ENCODE data around the gene MATK.

Gene MATK, protein sequence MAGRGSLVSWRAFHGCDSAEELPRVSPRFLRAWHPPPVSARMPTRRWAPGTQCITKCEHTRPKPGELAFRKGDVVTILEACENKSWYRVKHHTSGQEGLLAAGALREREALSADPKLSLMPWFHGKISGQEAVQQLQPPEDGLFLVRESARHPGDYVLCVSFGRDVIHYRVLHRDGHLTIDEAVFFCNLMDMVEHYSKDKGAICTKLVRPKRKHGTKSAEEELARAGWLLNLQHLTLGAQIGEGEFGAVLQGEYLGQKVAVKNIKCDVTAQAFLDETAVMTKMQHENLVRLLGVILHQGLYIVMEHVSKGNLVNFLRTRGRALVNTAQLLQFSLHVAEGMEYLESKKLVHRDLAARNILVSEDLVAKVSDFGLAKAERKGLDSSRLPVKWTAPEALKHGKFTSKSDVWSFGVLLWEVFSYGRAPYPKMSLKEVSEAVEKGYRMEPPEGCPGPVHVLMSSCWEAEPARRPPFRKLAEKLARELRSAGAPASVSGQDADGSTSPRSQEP

GRCh38 chr19:3785938-3786824 lies at the start of gene MATK:
Gene MATK, minus strand, starts transcription at chr19:3786381. Its CDS starts 1,246 bp downstream, at chr19:3785135.
- peak; percentile 76 for DNase-seq (ENCODE audit: low spot score)
- in situ Hi-C loops (cut with MboI; ENCODE audit: low pct_unique_long_range_greater_than_20kb, low sequenced_read_pairs, unreplicated experiment) = no loop called here
- no peak for TF ChIP-seq CTCF (IDR thresholded peaks at IDR 0.05; ENCODE audit: extremely low read depth, insufficient read depth, missing control alignments)

- in situ Hi-C loops (cut with MboI; ENCODE audit: low pct_unique_long_range_greater_than_20kb, low sequenced_read_pairs, unreplicated experiment) = no loop called here
- DNase-seq (ENCODE audit: low spot score) = no peak
- no peak for TF ChIP-seq CTCF (IDR thresholded peaks at IDR 0.05; ENCODE audit: extremely low read depth, insufficient read depth, missing control alignments)
These were observed 48.9 kb upstream of the MATK start for GRCh38 chr19:3835055-3835435.

- DNase-seq (ENCODE audit: low spot score) = no peak
- no peak for TF ChIP-seq CTCF (IDR thresholded peaks at IDR 0.05; ENCODE audit: extremely low read depth, insufficient read depth, missing control alignments)
- in situ Hi-C loops (cut with MboI; ENCODE audit: low pct_unique_long_range_greater_than_20kb, low sequenced_read_pairs, unreplicated experiment) = no loop called here
These were observed 48.3 kb upstream of the MATK start for GRCh38 chr19:3834349-3835054.

DNA sequence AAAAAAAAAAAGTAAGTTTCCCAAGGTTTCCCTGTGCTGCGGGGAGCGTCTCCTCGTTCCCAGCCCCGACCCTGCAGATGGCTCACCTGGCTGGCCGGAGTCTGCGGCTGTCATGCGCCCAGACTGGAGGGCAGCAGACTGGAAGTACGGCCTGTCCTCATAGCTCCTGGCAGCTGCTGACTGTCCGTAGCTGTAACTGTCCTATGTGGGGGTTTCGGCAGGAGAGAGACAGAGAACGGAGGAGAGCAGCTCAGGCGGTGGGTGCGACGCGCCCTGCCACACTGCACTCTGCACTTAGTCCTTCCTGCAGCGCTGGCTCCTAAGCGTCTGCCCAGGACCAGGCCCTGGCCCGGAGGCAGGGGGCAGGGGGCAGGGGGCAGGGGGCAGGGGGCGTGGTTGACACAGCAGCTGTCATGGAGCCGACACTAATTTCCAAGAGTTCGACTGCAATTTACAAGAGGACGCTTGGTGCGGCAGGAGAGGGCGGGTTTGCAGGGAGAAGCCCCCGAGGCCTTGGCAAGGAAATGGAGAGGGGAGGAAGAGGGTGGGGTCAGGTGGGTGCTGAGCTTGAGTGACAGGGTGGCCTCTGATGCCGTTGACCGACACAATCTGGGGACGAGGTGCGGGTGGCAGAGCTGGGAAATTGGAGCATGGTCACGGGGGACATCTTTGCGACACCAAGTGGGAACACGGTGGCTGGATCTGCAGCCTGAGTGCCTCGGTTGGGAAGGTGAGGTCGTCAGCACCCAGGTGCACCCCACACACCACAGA lies 47.6 kb upstream of the MATK start:
- in situ Hi-C loops (cut with MboI; ENCODE audit: low pct_unique_long_range_greater_than_20kb, low sequenced_read_pairs, unreplicated experiment) = no loop called here
- no peak for TF ChIP-seq CTCF (IDR thresholded peaks at IDR 0.05; ENCODE audit: extremely low read depth, insufficient read depth, missing control alignments)
- no peak for DNase-seq (ENCODE audit: low spot score)

GRCh38 chr19:3832001-3832400 lies 45.8 kb upstream of the MATK start:
- in situ Hi-C loops (cut with MboI; ENCODE audit: low pct_unique_long_range_greater_than_20kb, low sequenced_read_pairs, unreplicated experiment) = no loop called here
- no peak for TF ChIP-seq CTCF (IDR thresholded peaks at IDR 0.05; ENCODE audit: extremely low read depth, insufficient read depth, missing control alignments)
- DNase-seq (ENCODE audit: low spot score) = no peak

All from GM13977 (cell line).